RWPE1 (cell line): ENCODE measurements around the gene RASL10A.

ENCODE experiments used
- CTCF ChIA-PET: fragments of 350-600 bp; sonication (Branson Sonifier 250); formaldehyde crosslinking; extraction: SDS; loops from one replicate; lab custom pipeline; 2021; lab: Yijun Ruan, JAX
- POLR2A ChIA-PET: fragments of 400-600 bp; formaldehyde crosslinking; extraction: SDS; loops from one replicate; lab custom pipeline; 2020; ENCODE audit warnings: antibody characterized with exemption; ENCODE audit not compliant: low non-redundant PET; lab: Yijun Ruan, JAX
- DNase-seq: peaks from one replicate; pipeline ENCODE4 v3.0.0; 2012; ENCODE audit warnings: low spot score
- H3K27ac ChIP-seq: fragments of 450-650 bp; 2 replicates; pipeline ENCODE4 v1.5.1; 2017
- CTCF ChIP-seq: fragments of 450-650 bp; conservative IDR thresholded peaks from 2 replicates; pipeline ENCODE4 v1.5.1; 2017; ENCODE audit warnings: low read depth, mild to moderate bottlenecking

Gene RASL10A

GRCh38 chr22:29316141-29316828, 788 bp upstream of the RASL10A start:
- TF ChIP-seq CTCF = no peak
- H3K27ac ChIP-seq = no peak overlapping the region
- POLR2A ChIA-PET = no interaction called here
- no peak for DNase-seq
- CTCF ChIA-PET = no interaction called here

- ChIA-PET POLR2A (no interaction called here), CTCF (interaction anchor here (0.7 kb wide), 1 partner anchor 45 kb away, joined by 7 read pairs; no protein-coding TSS in a partner anchor)
- no peak overlapping the region for H3K27ac ChIP-seq
- no peak for DNase-seq
- no peak for TF ChIP-seq CTCF
Observed at GRCh38 chr22:29314537-29315285, 786 bp downstream of the RASL10A start.

- no peak overlapping the region for H3K27ac ChIP-seq
- ChIA-PET CTCF (interaction anchor here (0.7 kb wide), 1 partner anchor 46 kb away, joined by 7 read pairs; no protein-coding TSS in a partner anchor), POLR2A (no interaction called here)
- no peak for TF ChIP-seq CTCF
- no peak for DNase-seq
Observed at GRCh38 chr22:29313576-29314466, 1.7 kb downstream of the RASL10A start.

- POLR2A ChIA-PET = no interaction called here
- no peak overlapping the region for H3K27ac ChIP-seq
- no peak for DNase-seq
- TF ChIP-seq CTCF = peak; percentile 48
- CTCF ChIA-PET = interaction anchor here (0.6 kb wide), 1 partner anchor 9 kb away, joined by 5 read pairs; no protein-coding TSS in a partner anchor
Observed at GRCh38 chr22:29313126-29313575, 2.3 kb downstream of the RASL10A start.

- ChIA-PET CTCF (interaction anchor here (0.5 to 0.6 kb wide), 3 partner anchors 10 to 1199 kb away, joined by 3 to 7 read pairs (median 5); no protein-coding TSS in a partner anchor), POLR2A (no interaction called here)
- no peak for TF ChIP-seq CTCF
- H3K27ac ChIP-seq = peak overlapping the region; percentile 94; the same call in 1 of the 2 replicates
- DNase-seq = no peak
Observed at GRCh38 chr22:29312218-29313125, 3.0 kb downstream of the RASL10A start.
